Smooth muscle cell of the brain vasculature (primary cell): ENCODE results near the gene SH3RF2.
"Not testable (repeated sequence)": the region's sequence is repeated elsewhere in the genome, so short reads cannot be mapped to it uniquely, and the experiment has no call there.

Source experiments
- DNase-seq: peaks from one replicate; pipeline ENCODE4 v3.0.0-alpha.2; 2012; ENCODE audit warnings: low read depth, low spot score

The SH3RF2 gene, protein sequence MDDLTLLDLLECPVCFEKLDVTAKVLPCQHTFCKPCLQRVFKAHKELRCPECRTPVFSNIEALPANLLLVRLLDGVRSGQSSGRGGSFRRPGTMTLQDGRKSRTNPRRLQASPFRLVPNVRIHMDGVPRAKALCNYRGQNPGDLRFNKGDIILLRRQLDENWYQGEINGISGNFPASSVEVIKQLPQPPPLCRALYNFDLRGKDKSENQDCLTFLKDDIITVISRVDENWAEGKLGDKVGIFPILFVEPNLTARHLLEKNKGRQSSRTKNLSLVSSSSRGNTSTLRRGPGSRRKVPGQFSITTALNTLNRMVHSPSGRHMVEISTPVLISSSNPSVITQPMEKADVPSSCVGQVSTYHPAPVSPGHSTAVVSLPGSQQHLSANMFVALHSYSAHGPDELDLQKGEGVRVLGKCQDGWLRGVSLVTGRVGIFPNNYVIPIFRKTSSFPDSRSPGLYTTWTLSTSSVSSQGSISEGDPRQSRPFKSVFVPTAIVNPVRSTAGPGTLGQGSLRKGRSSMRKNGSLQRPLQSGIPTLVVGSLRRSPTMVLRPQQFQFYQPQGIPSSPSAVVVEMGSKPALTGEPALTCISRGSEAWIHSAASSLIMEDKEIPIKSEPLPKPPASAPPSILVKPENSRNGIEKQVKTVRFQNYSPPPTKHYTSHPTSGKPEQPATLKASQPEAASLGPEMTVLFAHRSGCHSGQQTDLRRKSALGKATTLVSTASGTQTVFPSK

DNA sequence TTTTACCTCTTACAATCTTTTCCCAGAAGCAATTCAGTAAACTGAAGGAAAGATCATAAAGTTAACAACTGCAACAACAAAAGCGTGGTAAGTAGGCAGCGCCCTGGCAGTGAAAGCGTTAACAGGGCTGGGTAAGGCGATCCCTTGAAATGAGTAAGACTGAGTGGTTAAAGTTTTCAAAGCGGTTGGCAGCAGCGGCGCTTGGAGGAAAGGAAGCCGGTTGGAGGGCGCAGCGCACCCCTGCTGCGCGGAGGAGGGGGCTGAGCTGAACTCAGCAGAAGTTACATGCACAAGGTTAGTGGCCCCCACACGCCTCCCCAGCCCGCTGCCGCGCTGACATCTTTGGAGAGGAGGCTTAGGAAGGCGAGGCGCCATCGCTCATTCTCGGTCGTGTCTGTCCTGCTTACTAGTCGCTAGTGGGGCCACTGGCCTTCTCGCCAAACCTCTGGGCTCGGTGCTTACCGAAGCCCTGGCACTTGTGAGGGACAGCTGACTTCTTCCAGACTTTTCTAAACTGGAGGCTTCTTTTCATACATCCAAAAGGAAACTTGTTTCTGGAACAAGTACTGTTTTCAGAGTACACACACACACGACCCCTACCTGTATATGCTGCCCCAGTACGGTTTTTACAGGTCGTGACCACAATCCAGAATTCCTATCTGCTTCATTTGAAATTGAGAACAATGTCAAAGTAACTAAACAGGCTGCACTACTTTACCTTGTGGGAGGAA is at the start of gene SH3RF2:
Gene SH3RF2 (plus strand): TSS at position 178 of the 731 bp plus-strand sequence. CDS start 1,351 bp downstream, outside the sequence.
- peak; percentile 80 for DNase-seq

DNA sequence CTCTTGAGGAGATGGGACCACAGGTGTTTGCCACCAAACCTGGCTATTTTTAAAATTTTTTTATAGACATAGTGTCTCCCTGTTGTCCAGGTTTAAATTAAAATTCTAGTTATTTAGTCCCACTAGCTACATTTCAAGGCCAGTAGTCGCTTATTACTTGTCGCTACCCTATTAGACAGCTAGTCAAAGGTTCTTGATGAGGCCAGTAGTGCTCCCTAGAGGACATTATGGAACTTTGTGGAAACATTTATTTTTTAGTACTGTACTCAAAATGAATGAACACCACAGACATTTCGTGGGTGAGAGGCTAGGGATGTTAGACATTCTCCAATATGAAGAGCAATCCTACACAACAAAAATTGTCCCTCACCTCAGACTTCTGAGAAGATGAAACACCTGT is 49.2 kb upstream of the SH3RF2 start:
- DNase-seq = no peak

DNA sequence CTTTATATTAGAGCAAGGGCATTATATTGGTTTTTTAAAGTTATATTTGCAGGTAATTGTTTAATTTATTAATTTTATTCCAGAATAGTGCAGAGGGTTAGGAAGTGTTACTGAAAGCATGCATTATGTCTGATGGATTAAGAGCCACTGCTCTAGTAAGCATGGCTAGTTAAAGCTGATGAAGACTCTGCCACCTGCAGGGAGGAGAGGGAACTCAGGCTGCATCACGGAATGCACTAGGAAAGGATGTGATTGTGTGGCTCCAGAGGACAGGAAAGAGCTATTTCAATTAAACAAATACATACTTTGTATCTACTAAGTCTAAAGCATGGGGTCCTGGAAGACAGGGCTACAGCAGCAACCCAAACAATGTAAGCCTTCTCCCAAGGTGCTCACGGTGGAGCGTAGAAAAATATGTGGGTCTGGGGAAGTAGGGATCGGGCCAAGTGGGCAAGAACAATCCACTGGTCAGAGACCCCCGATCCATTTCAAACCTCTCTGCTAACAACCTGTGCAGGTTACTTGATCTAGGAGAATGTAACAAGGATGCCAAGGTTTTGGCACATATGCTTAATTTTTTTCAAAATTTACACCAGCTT is 48.3 kb upstream of the SH3RF2 start:
- peak; percentile 13 for DNase-seq

DNA sequence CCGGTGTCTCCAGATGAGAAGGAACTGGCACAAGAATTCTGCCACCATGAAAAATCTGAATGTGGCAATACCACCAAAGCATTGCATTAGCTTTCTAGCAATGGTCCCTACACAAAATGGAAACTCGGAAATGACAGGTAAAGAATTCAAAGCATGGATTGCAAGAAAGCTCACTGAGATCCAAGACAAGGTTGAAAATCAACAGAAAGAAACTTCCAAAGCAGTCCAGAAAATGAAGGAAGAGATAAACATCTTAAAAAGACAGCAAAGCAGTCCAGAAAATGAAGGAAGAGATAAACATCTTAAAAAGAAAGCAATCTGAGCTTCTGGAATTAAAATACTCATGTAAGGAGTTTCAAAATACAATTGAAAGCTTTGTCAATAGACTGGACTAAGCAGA is 46.8 kb upstream of the SH3RF2 start:
- no peak for DNase-seq

DNA sequence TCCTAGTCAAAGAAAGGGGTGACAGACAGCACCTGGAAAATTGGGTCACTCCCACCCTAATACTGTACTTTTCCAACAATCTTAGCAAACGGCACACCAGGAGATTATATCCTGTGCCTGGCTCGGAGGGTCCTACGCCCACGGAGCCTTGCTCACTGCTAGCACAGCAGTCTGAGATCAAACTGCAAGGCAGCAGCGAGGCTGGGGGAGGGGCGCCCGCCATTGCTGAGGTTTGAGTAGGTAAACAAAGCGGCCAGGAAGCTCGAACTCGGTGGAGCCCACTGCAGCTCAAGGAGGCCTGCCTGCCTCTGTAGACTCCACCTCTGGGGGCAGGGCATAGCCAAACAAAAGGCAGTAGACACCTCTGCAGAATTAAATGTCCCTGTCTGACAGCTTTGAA is 45.0 kb upstream of the SH3RF2 start:
- DNase-seq = not testable (repeated sequence)

DNA sequence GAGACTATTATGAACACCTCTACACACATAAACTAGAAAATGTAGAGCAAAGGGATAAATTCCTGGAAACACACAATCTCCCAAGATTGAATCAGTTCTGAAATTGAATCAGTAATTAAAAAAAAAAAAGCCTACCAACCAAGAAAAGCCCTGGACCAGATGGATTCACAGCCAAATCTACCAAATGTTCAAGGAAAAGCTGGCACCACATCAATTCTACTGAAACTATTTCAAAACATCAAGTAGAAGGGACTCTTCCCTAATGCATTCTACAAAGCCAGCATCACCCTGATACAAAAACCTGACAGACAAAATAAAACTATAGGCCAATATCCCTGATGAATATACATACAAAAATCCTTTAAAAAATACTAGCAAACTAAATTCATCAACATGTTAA is 38.2 kb upstream of the SH3RF2 start:
- no peak for DNase-seq

DNA sequence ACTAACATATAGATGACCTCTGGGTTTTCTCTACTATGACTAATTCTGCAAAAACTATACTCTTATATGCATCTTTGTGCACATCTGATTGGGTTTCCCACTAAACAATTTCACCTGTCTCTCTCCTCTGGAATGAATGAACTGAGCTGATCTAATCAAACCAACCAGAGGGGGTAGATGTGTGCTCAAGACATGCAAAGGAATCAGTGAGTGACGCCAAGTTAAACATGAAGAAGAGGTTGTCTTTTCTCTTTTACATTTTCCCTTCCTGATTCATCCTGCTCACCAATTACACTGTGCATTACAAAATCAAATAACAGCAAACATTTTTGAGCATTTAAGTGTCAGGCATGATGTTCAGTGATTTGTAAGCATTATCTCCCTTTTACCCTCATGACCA is 34.0 kb upstream of the SH3RF2 start:
- no peak for DNase-seq

DNA sequence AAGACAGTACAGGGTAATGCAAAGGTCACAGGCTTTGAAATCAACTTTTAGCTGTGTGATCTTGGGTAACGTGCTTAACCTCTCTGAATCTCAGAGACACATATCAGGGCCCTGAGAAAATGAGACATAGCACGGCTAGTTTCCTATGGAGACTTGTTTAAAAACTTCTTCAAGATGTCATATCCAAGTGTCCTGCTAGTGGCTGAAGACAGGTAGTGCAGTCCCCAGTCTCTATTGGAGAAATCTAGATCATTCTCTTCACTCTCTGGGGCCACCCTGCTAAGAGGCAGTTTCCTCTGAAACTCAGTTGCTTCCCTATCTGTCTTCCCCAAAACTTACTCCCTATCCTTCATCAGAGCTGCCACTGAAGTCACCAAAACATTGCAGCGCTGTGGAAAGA is 33.3 kb upstream of the SH3RF2 start:
- no peak for DNase-seq

DNA sequence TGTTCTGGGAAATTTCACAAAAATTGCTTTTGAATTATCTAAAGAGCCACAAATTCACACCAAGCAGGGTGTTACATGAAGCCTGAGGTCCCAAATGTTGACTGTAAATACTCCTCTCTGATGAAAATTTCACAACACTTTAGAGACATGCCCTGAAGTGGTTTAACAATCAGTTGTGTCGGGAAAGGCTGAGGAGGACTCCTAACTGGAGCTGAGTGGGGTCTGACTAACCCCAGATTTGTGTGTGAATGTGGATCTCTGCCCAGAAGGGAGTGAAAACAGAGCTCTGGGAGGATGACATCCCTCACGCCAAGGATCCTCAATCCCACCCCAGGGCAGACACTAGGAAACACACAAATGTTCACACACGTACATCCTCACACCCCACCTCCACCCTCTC is 32.5 kb upstream of the SH3RF2 start:
- no peak for DNase-seq

DNA sequence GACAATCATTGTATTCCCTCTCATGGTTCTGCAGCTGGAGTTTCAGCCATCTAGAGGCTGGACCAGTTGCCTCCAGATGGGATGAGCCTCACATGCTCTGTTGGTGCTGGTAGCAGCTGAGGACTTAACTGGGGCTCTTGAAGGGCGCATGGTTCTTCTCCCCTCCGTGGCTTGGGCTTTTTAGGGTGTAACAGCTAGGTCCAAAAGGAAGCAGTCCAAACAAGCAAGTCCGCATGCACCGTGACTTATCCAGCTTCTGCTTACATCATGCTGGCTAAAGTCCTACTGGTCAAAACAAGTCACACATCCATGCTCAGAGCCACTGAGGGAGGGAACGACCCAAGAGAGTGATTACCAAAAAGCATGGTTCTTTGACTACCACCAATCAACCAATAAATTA is 31.6 kb upstream of the SH3RF2 start:
- no peak for DNase-seq

DNA sequence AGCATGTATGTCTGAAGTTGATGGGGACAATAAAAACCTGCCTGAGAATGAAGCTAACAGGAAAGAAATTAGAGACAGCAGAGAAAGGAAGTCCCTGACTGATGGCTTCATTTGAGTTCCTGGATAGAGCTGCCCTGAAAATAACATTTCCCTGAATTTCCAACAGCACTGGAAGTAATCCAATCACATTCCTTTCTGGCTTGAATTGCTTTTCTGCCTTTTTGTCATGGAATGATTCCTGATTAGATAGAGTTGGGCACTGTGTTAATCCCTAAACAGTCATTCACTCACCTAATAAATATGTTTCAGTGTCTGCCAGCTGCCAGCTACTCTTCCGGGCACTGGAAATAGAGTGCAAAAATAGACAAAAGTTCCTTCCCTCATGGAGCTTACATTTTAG is 30.0 kb upstream of the SH3RF2 start:
- no peak for DNase-seq

DNA sequence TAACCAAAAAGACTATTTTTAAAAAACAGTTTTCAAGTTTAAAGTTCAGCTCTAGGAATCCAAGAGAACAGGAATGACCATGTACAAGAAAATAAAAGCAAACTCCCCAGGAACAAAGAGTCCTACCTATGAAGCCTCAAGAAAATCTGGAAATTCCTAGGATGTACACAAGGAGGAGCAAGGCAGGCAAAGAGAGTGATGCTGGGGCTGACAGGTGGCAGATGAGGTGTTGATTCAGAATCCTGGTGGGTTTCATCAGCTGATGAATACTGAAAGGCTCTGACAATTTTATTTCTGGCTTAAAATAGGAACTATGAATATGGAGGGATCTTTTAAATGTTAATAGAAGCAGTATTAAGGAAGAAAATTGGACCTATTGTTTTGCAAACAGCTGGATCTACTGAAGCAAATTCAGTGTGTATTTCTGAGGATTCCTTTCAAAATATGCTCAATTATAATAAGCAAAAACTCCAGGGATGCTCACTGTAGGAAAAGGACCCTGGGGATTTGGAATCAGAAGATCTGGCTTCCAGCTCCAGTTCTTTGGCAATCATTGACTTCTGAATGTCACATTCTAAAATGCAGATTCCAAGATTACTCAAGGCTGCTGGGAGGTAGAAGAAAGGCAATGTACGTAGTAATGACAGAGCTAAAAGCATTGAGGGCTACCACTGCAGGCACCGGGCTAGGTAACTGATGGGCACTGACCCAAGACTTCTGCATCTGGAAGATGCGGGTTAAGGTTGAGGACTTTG is 28.0 kb upstream of the SH3RF2 start:
- no peak for DNase-seq

DNA sequence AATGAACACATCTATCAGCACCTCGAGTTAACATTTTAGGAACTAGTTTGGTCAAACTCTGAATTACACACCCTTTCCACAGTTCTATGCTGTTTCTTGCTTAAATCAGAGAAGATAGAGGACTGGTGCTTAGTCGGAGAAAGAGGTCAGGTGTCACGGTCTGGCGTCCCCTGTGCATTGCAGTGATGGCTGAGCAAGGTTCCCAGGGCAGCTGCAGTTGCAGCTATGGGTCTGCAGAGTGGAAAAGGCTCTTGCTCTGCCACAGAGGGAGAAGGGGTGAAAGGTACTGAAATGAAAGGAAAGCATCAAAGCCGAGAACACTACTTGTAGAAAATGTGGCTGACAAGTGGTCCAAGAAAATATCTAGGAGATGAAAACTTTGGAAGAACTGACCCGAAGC is 25.2 kb upstream of the SH3RF2 start:
- no peak for DNase-seq

DNA sequence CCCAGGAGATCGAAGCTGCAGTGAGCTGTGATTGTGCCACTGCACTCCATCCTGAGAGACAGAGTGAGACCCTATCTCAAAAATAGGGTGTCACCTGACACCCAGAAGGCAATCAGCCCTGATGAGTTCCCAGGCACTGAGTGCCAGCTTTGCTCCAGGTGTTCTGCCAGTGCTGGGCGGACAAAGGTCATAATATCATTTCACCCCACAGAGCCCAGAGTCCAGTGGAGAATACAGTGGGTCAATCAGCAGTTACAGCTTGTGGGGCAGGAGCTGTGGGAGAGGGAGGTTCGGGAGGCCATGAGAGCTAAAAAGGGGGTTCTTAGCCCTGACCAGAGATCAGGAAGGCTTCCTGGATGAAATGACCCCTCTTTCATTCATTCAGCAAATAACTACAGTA is 24.4 kb upstream of the SH3RF2 start:
- no peak for DNase-seq

DNA sequence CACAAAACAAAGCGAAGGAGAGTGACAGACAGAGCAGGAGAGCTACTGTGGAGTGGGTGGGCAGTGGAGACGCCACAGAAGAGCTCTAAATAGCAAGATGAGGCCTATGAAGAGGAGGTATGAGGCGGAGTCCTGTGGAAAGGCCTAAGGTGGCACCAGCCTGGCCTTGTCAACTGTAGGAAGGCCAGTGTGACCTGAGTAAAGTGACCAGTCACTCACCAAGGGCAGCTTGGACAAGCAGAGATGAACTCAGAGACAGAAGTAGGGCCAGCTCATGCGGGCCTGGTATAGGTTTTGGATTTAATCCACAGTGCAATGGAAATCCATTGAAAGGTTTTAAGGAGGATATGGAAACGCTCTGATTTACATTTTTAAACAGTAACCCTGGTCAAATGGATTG is 23.8 kb upstream of the SH3RF2 start:
- DNase-seq = no peak

DNA sequence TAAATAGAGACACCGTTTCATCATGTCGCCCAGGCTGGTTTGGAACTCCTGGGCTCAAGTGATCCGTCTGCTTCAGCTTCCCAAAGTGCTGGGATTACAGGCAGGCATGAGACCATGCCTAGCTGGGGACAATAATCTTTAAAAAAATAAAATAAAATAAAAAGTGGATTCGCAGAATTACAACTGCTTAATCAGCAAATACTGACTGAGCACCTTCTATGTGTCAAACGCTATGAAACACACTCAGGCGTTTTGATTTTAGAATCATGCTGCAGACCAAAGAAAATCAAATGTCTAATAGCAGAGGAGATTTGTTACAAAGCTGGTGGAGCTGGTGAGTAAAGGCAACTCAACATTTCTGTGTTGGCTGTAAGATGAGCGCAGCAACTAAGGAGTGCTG is 22.7 kb upstream of the SH3RF2 start:
- no peak for DNase-seq

DNA sequence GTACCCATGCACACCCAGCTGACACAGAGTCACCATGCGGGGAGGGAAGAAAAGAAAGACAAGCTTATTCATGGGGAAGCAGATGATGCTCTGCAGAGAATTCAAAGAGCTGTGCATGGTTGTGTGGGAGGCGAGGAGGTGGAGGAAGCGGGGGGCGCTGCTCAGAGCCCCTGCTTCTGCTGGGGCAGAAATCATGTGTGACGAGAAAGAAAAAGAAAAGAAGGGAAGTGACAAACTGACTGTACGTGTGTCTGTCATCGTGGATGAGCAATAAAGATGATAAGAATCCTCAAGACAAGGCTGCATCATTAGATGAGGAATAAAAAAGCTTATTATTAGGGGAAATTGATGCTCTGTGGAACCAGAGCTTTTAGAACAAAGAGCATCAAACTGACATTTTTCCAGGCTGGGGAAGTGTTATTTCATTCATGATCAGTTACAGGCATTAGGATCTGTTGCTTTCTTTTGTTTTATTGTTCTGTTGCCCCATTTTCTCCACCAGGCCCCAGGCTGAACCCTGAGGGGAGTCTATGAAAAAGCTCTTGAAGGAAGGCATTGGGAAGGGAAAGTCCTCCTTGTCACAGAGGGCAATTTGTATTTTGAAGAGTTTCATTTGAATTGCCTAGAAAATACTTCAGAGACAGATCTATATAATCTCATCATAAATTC is 20.3 kb upstream of the SH3RF2 start:
- DNase-seq = no peak

DNA sequence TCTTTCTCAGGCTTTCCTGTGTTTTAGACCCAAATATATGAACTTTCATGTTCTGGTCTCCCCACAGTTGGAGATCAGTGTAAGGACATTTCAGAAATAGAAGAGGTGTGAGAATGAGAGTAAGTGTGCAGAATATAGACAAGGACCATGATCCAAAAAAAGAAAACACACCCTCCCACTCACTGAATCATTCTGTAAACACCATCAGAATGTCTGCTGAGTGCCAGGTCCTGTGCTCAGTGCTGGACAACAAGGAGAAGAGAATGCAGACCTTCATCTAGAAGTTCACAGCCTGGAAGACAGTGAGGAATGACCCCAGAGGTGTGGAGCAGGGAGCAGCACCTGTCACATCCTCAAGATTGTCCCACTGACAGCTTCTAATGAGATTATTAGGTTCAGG is 19.1 kb upstream of the SH3RF2 start:
- no peak for DNase-seq

DNA sequence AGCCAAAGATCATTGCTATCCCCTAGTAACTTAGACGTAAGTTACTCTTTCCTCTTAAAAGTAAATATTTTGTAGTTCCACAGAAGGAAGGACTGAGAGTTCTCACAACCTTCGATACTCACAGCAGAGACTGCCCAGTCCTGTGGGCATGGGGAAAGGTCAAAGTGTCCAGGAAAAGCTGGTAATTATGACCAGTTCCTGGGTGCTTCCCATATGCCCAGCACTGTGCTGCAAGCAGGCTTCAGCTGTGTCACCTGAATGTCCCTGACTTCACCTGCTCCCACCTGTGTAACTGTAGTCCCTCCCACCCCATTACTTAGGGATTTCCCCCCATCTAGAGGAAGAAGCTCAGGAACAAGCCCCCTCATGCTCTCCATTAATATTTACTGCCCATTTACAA is 18.0 kb upstream of the SH3RF2 start:
- DNase-seq = no peak

DNA sequence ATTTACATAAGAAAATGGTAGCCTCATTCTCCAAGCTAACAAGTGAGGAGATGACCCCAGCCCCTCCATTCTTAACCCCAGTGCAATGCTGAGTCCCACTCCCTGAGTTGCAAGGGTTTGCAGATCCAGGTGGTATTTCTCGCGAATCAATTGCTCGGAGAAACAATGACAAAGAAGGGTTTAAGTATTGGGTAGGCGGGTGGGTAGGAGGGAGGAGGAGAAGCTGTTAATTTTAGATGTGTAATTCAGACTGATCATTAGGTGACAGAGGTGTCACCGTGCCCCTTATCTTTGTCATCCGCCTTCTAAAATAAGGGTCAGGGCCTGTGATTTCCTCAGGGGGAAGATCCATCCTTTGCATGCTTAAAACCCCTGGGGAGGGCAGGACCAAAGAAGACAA is 17.0 kb upstream of the SH3RF2 start:
- DNase-seq = no peak
